Right ventricle myocardium inferior (tissue), 1 donor: ENCODE data around the gene STK10. TPM values are rescaled to one million over a fixed set of nuclear protein-coding genes. Genes with fewer than 3 reads are reported as not detected.

Experiments used
- ATAC-seq: fragments of 200-7000 bp; cut with Tn5 transposase; one replicate; pipeline ENCODE4 v1.9.1; 2020; ENCODE audit warnings: mild to moderate bottlenecking, moderate library complexity
- DNase-seq: peaks from one replicate; pipeline ENCODE4 v3.0.0; 2021; ENCODE audit errors: missing footprints
- intact Hi-C: fragments of 100-400 bp; cut with DNase I; formaldehyde crosslinking; loops from one replicate; pipeline ENCODE4 v1.11.0; 2022
- total RNA-seq: library from RNA; stranded (reverse); fragmentation: NEBNext Ultra II Directional; extraction: Animal tissue kit (Norgen Biotek cat#: 25700); gene quantifications from one replicate; pipeline ENCODE4 v1.2.1, GENCODE V29; 2021
- donor health status: DM: no; HTN: yes; CAD: no; lungs with severe emphysema.

Gene STK10
- total RNA-seq, 1 donor from 2014 or later, result 8.9 TPM

DNA sequence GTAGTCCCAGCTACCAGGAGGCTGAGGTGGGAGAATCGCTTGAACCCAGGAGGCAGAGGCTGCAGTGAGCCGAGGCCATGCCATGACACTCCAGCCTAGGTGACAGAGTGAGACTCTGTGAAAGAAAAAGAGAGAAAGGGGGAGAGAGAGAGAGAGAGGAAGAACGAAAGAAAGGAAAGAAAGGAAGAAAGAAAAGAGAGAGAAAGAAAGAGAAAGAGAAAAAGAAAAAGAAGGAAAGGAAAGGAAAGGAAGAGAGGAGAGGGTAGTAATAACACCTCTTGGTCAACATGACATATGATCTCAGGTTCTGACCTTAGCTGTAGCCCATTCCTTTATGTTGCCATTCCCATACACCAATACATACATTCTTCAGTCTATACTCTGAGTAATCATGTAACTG is 195.7 kb downstream of the STK10 start:
- ATAC-seq, result no peak
- intact Hi-C loops, result no loop called here
- no peak for DNase-seq

Other genes starting within 250 kb of the STK10 start
- 63.0 TPM for gene FBXW11, start 181.6 kb downstream of the STK10 start, total RNA-seq
- gene EFCAB9, start 5.9 kb upstream of the STK10 start, total RNA-seq, result not detected
- 8.6 TPM for gene UBTD2, start 95.5 kb upstream of the STK10 start, total RNA-seq